HEK293 (cell line): ENCODE results near the gene OGFOD2.

Experiments
- CTCF ChIP-seq: fragments of 450-650 bp; formaldehyde crosslinking; IDR thresholded peaks from 2 replicates; pipeline ENCODE4 v1.5.1; 2016; ENCODE audit warnings: missing biosample characterization, missing genetic modification characterization
- KLF8 ChIP-seq: fragments of 450-650 bp; formaldehyde crosslinking; IDR thresholded peaks from 2 replicates; pipeline ENCODE4 v1.5.1; 2016; ENCODE audit warnings: missing biosample characterization, missing genetic modification characterization
- PATZ1 ChIP-seq: fragments of 450-650 bp; formaldehyde crosslinking; IDR thresholded peaks from 2 replicates; pipeline ENCODE4 v1.5.1; 2016; ENCODE audit warnings: missing biosample characterization, missing genetic modification characterization
- PRDM2 ChIP-seq: fragments of 450-650 bp; formaldehyde crosslinking; IDR thresholded peaks from 2 replicates; pipeline ENCODE4 v1.5.1; 2016; ENCODE audit warnings: missing biosample characterization, missing genetic modification characterization, borderline replicate concordance
- REST ChIP-seq: fragments of 450-650 bp; formaldehyde crosslinking; IDR thresholded peaks from 2 replicates; pipeline ENCODE4 v1.5.1; 2016; ENCODE audit warnings: missing biosample characterization, missing genetic modification characterization
- ZNF114 ChIP-seq: fragments of 450-650 bp; formaldehyde crosslinking; IDR thresholded peaks from 2 replicates; pipeline ENCODE4 v1.5.0; 2017; ENCODE audit warnings: missing biosample characterization, missing genetic modification characterization
- ZNF155 ChIP-seq: fragments of 450-650 bp; formaldehyde crosslinking; IDR thresholded peaks from 2 replicates; pipeline ENCODE4 v1.5.1; 2016; ENCODE audit warnings: missing biosample characterization, missing genetic modification characterization
- ZNF19 ChIP-seq: fragments of 450-650 bp; formaldehyde crosslinking; IDR thresholded peaks from 2 replicates; pipeline ENCODE4; 2016; ENCODE audit warnings: missing biosample characterization, missing genetic modification characterization, low read depth
- ZNF202 ChIP-seq: fragments of 450-650 bp; formaldehyde crosslinking; IDR thresholded peaks from 2 replicates; pipeline ENCODE4 v1.5.1; 2016; ENCODE audit warnings: missing biosample characterization, missing genetic modification characterization, borderline replicate concordance
- ZNF239 ChIP-seq: fragments of 450-650 bp; formaldehyde crosslinking; IDR thresholded peaks from 2 replicates; pipeline ENCODE4 v1.5.1; 2016; ENCODE audit warnings: missing biosample characterization, missing genetic modification characterization
- ZNF549 ChIP-seq: fragments of 450-650 bp; IDR thresholded peaks from 2 replicates; pipeline ENCODE4 v1.5.1; 2018; ENCODE audit warnings: missing biosample characterization, missing genetic modification characterization, mild to moderate bottlenecking, inconsistent platforms, moderate library complexity

DNA sequence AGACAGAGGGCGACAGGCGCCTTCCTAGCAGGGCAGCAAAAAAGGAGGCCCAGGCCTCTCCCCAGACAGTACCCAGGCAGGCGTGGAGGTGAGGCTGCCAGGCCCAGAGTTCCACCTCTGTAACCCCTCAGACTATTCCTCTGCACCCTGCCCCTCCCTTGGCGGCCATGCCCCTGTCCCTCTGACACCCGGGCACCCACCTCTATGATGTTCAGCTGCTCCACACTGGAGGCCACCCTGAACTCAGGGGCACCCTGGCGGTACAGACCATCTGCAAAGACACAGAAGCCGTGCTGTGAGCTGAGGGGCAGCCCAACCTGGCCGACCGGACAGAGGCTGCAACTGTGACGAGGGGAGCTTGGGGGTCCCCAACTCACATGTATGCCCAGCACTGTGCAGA lies 25.5 kb downstream of the OGFOD2 start:
- TF ChIP-seq CTCF (tag by site-specific recombination) (no peak), KLF8 (tag by site-specific recombination) (no peak), ZNF549 (tag by site-specific recombination) (no peak), REST (tag by site-specific recombination) (no peak), ZNF155 (tag by site-specific recombination) (no peak), PATZ1 (tag by site-specific recombination) (no peak), ZNF114 (no peak), ZNF19 (tag by site-specific recombination) (no peak), PRDM2 (no peak), ZNF239 (tag by site-specific recombination) (no peak), ZNF202 (tag by site-specific recombination) (no peak)
